GM21576 (cell line): ENCODE data around the gene ARL13A.
"Not testable (repeated sequence)": the region's sequence is repeated elsewhere in the genome, so short reads cannot be mapped to it uniquely, and the experiment has no call there.

Experiments used
- ATAC-seq: cut with Tn5 transposase; IDR thresholded peaks from one replicate; pipeline ENCODE4 v1.9.1; 2021; ENCODE audit warnings: mild to moderate bottlenecking, moderate library complexity; ENCODE audit not compliant: unreplicated experiment

Gene ARL13A

GRCh38 chrX:100969408-100969807, at the start of gene ARL13A:
ARL13A (plus strand) TSS chrX:100969708; CDS start chrX:100973690, 3,982 bp downstream.
- ATAC-seq, result no peak

GRCh38 chrX:100924375-100924774, 45.1 kb upstream of the ARL13A start:
- ATAC-seq, result no peak

GRCh38 chrX:100926453-100926852, 43.1 kb upstream of the ARL13A start:
- no peak for ATAC-seq

- peak; percentile 64 for ATAC-seq
Observed at GRCh38 chrX:100928660-100929613, 40.6 kb upstream of the ARL13A start, which contains the start of gene XKRX. XKRX (minus strand) TSS chrX:100928917; CDS start chrX:100928304, 613 bp downstream.

GRCh38 chrX:100931218-100931924, 38.1 kb upstream of the ARL13A start:
- ATAC-seq, result peak; percentile 51

GRCh38 chrX:100931925-100932285, 37.6 kb upstream of the ARL13A start:
- ATAC-seq, result no peak

GRCh38 chrX:100935767-100936166, 33.7 kb upstream of the ARL13A start:
- ATAC-seq, result no peak

- no peak for ATAC-seq
Observed at GRCh38 chrX:100939333-100939732, 30.2 kb upstream of the ARL13A start.

GRCh38 chrX:100944601-100945000, 24.9 kb upstream of the ARL13A start:
- ATAC-seq, result no peak

GRCh38 chrX:100946299-100946927, 23.1 kb upstream of the ARL13A start:
- no peak for ATAC-seq

GRCh38 chrX:100948557-100948956, 21.0 kb upstream of the ARL13A start:
- ATAC-seq, result no peak

- ATAC-seq, result no peak
Observed at GRCh38 chrX:100962811-100963210, 6.7 kb upstream of the ARL13A start.

- no peak for ATAC-seq
Observed at GRCh38 chrX:100964362-100964761, 5.1 kb upstream of the ARL13A start.

GRCh38 chrX:100969936-100970335, 428 bp downstream of the ARL13A start:
- no peak for ATAC-seq

GRCh38 chrX:100973411-100973810, 3.9 kb downstream of the ARL13A start:
- ATAC-seq, result no peak

GRCh38 chrX:100975212-100975611, 5.7 kb downstream of the ARL13A start:
- ATAC-seq, result no peak

GRCh38 chrX:100976211-100976610, 6.7 kb downstream of the ARL13A start:
- no peak for ATAC-seq

- ATAC-seq, result no peak
Observed at GRCh38 chrX:100979881-100980607, 10.5 kb downstream of the ARL13A start.

- no peak for ATAC-seq
Observed at GRCh38 chrX:100980608-100981497, 11.3 kb downstream of the ARL13A start.

GRCh38 chrX:100981498-100981845, 12.0 kb downstream of the ARL13A start:
- ATAC-seq, result not testable (repeated sequence)
